ENCODE data around the gene SLC31A1.
A peak's percentile ranks its signal among the peaks of the same experiment; 100 is the strongest.
"Not testable (repeated sequence)": the region's sequence is repeated elsewhere in the genome, so short reads cannot be mapped to it uniquely, and the experiment has no call there.

The SLC31A1 gene

DNA sequence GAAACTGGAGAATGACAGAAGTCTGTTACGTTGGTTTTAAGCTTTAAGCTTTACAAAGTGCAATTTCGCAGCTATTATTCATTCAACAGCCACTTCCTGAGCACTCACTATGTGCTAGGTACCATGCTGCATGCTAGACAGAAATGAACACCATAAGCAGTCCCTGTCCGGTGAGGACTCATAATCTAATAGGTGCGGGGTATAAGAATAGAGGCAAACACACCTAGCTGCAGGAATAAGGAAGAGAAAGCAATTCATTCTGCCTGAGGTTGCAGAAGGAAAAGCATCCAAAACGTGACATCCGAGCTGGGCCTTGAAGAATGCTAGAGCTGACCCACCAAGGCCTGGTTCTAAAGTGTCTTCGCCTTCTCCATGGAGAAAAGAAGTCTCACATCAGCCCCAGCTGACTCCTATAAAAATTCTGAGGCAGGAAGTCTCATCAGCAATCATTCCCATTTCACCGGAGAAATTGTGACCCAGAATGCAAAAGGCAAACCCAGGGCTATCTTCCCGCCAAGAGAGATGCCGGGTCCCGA is 809 bp upstream of the SLC31A1 start:
- DNase-seq (ENCODE audit: low read depth in 2 of 3, low spot score in 1 of 3), result peak in 1 of 3 donors; percentile 9

DNA sequence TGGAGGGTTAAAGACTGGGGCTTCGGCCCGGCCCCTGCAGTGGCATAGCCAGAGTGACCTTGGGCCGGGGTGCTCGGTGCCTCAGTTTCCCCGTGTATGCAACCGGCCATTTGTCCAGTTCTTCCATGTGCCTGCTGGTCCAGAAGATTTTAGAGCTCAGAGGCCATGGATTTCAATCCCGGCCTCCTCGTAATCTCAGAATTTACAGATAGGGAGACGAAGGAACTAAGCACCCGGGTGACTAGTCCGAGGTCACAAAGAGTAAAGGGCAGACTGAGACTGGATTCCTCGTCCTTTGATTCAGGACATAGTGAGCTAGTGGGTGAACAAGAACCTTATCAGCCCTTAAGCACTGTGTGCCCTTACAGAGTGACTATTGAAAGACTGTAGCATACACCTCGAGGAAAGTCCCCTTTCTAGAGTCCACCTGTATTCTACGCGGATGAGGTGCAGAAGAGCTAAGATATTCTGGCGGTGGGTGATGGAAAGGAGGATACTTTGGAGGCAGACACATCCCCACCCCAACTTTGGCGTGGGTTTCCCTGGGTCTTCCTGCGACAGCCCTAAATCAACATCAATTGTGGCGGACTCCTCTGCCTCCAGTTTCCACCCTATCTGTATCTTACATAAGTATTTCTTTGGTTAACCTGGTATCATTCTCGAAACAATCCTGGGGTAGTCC is 597 bp downstream of the SLC31A1 start:
- DNase-seq (ENCODE audit: low read depth in 2 of 3, low spot score in 1 of 3), result no peak

DNA sequence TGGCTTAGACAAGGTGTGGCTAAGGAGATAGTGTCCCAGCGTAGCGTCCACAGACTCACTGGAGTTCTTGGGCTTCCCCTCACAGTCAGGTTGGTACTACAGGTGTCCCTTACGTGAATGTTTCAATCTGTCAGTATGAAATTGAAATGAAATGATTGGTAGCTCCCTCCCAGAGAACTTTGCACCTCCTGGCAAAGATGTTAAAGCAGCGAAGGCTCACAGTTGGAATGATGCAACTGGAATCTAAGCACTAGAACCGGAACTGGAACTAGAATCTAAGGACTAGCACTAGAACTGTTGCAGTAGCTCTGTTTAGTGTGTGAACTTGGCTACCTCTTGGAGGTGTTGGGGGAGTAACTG is 1.1 kb downstream of the SLC31A1 start:
- no peak for DNase-seq (ENCODE audit: low read depth in 2 of 3, low spot score in 1 of 3)

DNA sequence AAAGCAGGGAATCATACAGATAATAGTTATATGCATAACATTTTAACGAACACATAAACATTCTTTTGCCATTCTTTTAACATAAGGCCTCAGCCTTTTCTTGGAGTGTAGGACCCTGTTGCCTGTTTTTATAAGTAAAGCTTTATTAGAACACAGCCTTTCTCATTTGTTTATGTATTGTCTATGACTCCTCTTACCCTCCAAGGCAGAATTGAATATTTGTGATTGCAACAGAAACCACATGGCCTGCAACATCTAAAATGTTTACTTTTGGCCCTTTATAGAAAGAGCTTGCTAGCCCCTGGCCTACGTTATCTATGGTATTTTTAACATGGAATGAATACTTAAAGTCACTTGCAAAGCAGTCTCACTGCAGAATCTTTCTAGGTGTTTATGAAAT is 2.6 kb downstream of the SLC31A1 start:
- no peak for DNase-seq (ENCODE audit: low read depth in 2 of 3, low spot score in 1 of 3)

DNA sequence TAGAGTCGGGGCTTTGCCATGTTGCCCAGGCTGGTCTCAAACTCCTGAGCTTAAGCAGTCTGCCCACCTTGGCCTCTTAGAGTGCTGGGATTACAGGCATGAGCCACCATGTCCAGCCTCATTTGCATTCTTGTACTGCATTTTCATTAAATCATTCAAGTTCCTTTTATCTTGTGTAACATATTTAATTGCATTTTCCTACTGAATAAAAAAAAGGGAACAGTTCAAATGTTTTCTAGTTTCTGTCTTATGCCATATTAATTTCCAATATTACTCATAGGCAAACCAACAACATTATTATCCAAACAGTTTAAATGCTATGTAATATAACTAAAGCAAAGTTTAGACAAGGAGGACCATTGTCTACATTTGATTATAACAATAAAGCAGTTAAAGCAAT is 6.1 kb downstream of the SLC31A1 start:
- no peak for DNase-seq (ENCODE audit: low read depth in 2 of 3, low spot score in 1 of 3)

DNA sequence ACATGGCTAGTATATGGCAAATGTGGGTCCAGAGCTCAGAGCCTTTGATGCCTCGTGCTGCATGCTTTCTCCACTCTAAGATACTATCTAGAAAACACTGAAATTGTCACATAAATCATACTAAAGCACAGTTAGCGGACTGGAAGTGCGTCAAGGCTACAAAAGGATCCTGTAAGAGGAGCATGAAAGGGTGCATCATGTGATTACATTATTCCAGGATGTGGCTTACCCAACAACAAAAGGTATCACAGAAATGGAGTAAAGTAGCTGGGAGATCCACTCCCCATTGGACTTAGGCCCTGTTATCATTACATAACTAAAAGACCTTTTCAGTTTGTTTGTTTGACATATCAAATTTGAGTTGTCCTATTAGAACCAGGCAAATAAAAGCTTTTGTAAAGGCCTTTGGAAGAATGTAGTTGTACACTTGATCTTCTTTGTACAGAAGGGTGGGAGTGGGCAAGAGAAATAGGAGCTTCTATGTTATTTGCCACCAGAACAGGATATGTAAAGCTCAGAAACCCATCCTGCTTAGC is 6.9 kb downstream of the SLC31A1 start:
- DNase-seq (ENCODE audit: low read depth in 2 of 3, low spot score in 1 of 3), result no peak

DNA sequence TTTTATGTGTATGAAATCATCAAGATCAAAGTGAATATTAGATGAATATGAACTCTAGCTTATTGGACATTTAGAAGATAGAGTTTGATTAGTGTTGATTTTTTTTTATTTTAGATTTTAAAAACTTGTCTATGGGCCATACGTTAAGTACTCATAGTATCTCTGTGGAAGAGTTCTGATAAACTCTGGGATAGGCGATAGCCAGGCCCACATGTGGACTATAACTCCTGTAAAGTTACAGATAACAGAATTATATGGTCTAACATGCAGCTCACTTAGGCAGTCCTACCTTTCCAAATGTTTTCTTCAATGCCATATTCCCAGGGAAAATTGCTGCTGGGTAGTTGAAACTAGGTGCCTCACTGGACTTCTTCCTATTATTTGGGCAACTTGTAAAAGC is 10.4 kb downstream of the SLC31A1 start:
- no peak for DNase-seq (ENCODE audit: low read depth in 2 of 3, low spot score in 1 of 3)

DNA sequence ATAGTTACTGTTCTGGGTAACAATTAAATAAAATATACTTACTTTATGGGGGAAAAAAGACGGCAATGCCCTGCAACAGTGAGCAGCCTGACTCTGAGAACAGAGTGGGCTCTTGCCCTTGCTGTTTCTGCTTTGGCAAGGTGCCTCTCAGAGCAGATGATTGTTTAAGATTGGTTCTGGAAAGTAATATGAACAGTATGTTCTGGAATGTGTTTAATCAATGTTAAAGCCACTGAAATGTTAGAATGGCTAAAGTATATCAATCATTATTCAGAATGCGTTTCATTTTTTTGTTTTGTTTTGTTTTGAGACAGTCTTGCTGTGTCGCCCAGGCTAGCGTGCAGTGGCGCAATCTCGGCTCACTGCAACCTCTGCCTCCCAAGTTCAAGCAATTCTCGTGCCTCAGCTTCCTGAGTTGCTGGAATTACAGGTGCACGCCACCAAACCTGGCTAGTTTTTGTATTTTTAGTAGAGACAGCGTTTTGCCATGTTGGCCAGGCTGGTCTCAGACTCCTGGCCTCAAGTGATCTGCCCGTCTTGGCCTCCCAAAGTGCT is 14.4 kb downstream of the SLC31A1 start:
- not testable (repeated sequence) for DNase-seq (ENCODE audit: low read depth in 2 of 3, low spot score in 1 of 3)

DNA sequence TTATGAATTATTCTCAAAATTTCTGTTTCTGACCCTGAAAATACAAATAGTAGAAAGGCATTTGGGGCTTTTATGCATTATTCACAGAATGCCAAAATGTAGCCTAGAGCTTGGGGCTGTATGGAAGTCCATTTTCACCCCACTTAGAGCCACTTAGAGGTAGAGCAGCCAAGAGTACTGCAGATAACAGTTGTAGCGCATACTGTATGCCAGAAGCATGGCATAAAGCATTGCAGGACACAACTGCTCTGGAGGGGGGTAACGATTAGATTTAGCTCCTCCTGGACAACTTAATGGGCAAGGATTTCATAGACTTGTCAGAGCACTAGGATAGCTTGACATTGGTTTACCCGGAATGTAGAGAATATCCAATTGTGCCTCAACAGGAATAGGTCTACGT is 15.7 kb downstream of the SLC31A1 start:
- DNase-seq (ENCODE audit: low read depth in 2 of 3, low spot score in 1 of 3), result no peak

DNA sequence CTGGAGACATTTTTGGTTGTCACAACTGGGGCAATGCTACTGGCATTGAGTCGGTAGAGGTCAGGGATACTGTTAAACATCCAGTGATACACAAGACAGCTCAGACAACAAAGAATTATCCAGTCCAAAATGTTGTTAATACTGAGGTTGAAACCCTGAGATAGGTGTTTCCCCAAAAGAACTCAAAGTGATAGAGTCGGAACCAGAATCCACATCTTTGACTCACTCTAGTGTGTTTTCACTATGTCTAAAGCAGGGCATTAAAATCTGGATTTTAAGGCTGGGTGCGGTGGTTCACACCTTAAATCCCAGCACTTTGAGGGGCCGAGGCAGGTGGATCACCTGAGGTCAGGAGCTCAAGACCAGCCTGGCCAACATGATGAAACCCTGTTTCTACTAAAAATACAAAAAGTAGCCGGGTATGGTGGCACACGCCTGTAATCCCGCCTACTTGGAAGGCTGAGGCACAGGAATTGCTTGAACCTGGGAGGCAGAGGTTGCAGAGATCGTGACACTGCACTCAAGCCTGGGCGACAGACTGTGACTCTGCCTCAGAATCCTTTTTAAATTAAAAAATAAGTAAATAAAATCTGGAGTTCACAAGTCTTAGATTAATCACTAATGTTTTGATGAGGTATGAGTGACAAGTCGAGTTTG is 17.0 kb downstream of the SLC31A1 start:
- no peak for DNase-seq (ENCODE audit: low read depth in 2 of 3, low spot score in 1 of 3)

DNA sequence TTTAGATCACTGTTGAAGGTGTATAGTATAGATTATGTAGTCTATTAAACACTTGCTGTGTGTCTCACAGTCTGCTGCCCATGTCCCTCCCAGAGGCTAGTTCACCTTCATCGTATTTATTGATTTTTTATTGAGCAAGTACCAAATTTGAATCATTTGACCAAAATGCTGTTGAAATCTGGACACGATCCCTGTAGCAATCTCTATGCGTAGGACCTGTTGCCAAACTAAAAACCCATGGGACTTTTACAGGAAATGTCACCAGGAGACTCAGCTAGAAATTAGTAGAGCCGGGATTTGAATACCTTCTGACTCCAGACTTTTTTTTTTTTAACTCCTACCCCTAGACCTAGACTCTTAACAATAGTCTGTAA is 17.5 kb downstream of the SLC31A1 start:
- DNase-seq (ENCODE audit: low read depth in 2 of 3, low spot score in 1 of 3), result no peak

DNA sequence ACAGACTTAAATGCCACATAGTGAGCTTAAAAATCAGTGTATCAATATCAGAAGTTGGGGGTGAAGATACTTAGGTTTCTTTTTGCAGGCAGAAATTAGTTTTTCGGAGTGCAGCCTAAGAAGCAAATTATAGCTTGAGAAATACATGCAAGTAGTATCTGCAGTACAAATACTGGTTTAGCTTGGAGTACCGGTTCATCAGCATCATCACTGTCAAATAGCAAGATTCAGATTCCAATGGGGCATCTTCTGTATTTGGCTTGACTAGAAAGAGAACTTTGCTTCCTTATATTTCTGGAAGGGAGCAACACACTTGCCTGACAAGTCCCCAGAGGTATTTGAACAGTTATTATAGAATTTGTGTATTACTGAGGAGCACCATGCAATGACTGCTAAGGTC is 19.8 kb downstream of the SLC31A1 start:
- DNase-seq (ENCODE audit: low read depth in 2 of 3, low spot score in 1 of 3), result no peak

DNA sequence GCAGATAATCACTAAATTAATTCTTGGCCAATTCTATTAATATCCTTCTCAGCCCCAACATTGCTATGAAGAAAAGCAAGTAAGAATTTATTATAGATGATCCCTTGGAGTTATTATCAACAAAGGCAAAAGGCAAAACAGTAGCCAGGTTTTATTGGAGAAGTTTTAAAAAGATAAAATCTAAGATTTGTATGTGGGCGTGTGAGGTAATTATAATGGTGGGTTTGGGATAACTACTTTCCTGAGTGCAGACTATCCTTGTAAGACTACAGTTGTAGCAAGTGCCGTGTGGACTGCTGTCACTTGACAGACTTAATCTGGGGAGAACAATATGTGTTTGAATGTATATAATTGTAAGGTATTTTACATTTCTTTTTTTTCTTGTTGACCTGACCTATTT is 23.2 kb downstream of the SLC31A1 start:
- DNase-seq (ENCODE audit: low read depth in 2 of 3, low spot score in 1 of 3), result no peak

DNA sequence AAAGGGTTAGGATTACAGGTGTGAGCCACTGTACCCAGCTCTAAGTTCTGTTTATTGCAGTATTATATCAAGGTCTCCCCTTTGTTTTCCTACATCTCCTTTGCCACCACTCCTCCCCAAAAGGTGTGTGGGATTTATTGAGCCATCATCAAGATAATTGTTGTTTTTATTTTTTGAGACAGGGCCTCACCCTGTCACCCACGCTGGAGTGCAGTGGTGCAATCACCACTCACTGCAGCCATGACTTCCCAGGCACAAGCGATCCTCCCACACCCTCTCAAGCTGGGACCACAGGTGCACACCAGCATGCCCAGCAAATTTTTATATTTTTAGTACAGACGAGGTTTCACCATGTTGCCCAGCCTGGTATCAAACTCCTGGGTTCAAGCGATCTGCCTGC is 24.6 kb downstream of the SLC31A1 start:
- DNase-seq (ENCODE audit: low read depth in 2 of 3, low spot score in 1 of 3), result no peak

DNA sequence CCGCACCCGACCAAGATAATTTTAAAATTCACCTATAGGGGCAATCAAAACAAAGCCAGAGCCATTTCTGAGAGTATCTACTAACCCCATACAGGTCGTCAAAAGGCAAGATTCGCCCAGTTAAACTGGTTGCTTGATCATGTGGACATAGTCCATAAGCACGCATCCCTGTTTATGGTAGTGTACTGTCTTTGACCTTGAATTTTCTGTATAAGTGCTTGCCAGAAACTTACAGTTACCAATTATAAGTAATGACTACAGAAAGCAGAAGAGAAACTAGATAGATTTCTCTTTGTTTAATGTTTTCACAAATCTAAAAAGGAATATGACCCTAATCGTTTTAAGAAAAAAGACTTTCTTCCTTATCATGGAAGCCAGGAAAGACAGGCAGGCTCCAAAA is 25.6 kb downstream of the SLC31A1 start:
- DNase-seq (ENCODE audit: low read depth in 2 of 3, low spot score in 1 of 3), result no peak

DNA sequence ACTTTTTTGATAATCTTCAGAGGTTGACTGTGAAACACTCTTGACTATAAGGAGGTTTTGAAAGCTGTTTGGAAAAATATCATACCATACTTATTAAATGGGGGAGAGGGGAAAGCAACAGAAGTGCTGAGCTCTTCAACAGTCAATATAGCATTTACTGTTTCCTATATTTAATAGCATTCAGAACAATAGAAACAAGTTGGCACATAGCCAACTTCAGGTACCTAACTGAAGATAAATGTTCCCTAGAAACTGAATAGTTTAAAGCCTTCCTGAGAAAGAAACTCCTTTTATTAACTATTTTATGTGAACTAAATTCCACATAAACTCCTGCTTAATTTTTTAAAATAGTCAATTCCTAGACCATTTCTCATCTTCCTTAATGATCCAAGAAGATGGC is 26.3 kb downstream of the SLC31A1 start:
- DNase-seq (ENCODE audit: low read depth in 2 of 3, low spot score in 1 of 3), result no peak

DNA sequence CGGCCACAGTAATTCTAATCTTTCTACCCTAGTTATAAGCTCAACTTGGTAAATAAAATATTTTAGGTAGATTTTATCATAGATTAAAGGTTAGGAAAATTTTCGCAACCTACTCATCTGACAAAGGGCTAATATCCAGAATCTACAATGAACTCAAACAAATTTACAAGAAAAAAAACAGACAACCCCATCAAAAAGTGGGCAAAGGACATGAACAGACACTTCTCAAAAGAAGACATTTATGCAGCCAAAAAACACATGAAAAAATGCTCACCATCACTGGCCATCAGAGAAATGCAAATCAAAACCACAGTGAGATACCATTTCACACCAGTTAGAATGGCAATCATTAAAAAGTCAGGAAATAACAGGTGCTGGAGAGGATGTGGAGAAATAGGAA is 28.3 kb downstream of the SLC31A1 start:
- DNase-seq (ENCODE audit: low read depth in 2 of 3, low spot score in 1 of 3), result not testable (repeated sequence)

DNA sequence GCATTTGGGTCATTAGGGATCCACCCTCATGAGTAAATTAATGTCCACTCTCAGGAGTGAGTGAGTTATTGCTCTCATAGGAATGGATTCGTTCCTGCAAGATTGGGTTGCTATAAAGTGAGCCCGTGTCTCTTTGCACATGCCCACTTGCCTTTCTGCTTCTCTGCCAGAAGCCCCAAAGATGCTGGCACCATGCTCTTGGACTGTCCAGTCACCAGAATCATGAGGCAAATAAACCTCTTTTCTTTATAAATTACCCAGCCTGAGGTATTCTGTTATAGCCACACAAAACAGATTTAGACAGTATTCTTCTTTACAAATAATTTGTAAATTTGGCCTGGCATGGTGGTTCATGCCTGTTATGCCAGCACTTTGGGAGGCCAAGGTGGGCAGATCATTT is 29.5 kb downstream of the SLC31A1 start:
- no peak for DNase-seq (ENCODE audit: low read depth in 2 of 3, low spot score in 1 of 3)

DNA sequence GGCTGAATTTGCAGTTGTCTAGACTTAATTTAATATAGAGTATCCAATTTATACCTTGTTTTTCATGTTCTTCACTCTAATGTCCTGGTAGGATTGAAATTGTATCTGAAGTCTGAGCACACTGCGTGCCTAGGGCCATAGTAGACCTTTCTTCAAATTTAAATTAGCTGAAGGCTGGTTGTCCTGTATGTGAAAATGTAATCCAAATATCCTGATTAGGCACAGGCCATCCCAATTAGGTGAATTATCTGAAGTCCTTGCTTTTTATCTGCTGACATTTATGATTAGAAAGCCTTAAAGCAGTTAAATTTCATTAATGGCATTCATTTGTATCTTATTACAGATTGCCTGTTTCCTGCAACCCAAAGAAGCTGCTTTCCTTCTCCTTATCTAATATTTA is 33.6 kb downstream of the SLC31A1 start:
- DNase-seq (ENCODE audit: low read depth in 2 of 3, low spot score in 1 of 3), result no peak

DNA sequence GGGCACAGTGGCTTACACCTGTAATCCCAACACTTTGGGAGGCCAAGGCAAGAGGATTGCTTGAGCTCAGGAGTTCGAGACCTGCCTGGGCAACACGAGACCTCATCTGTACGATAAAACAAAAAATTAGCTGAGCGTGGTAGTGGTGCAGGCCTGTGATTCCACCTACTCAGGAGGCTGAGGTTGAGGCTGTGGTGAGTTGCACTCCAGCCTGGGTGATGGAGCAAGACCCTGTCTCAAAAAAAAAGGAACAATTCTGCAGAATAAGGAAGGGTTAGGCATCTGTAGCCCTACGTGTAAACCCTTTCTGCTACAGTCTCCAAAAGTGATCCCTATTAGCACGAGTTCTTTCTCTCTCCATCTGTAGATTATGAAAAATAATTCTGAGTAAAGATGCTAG is 34.1 kb downstream of the SLC31A1 start:
- no peak for DNase-seq (ENCODE audit: low read depth in 2 of 3, low spot score in 1 of 3)

DNA sequence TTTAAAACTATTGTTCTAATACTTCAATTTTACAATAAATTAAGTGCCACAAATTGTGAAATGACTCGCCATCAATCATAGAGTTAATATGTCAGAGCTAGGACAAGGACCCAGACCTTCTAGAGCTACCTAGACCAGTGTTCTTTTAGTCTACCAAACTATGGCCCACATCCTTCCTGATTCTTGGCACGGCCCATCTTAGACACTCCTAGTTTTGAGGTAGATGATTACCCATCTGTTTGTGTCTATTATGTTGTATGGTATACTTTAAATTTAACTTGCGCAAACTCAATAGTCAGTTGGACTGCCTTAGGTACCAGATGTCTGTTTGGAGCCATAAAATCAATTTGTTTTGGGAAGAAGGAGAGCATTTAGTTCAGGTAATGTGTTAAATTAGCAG is 36.5 kb downstream of the SLC31A1 start:
- no peak for DNase-seq (ENCODE audit: low read depth in 2 of 3, low spot score in 1 of 3)

DNA sequence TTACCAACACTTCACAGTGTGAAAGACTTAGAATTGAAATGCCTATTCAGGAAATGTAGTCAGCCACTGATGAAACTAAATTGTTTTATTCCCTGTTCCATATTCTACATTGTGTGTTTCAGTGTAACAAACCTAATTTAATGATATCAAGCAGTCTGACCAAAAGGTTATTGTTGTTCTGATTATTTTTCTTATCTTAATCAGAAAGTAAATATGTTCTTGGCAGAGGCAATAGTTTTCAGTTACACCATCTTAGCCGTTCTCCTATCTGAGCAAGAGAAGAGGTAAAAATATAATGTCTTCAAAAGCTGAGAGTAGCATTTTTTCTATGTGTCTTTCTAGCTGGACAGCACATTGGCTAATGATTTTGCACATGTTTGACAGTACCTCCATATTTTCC is 36.9 kb downstream of the SLC31A1 start:
- DNase-seq (ENCODE audit: low read depth in 2 of 3, low spot score in 1 of 3), result no peak

Data from stimulated activated CD4-positive, alpha-beta T cell treated with anti-CD3 and anti-CD28 coated beads, Interleukin-12 subunit alpha, Interleukin-12 subunit beta, amount 100 ng/mL, for 48 hours (primary cell).